Fibroblast of skin of scalp (primary cell): ENCODE results near the gene NBEA.
"Not testable (repeated sequence)": the region's sequence is repeated elsewhere in the genome, so short reads cannot be mapped to it uniquely, and the experiment has no call there.

Experiments used
- DNase-seq: peaks from one replicate; pipeline ENCODE4 v3.0.0-alpha.2; 2013

Gene NBEA

GRCh38 chr13:34964558-34964957, 22.5 kb downstream of the NBEA start:
- DNase-seq, result no peak

GRCh38 chr13:34967851-34968562, 25.9 kb downstream of the NBEA start:
- no peak for DNase-seq

- not testable (repeated sequence) for DNase-seq
Observed at GRCh38 chr13:34969539-34969938, 27.5 kb downstream of the NBEA start.

GRCh38 chr13:34970961-34971360, 28.9 kb downstream of the NBEA start:
- no peak for DNase-seq

- no peak for DNase-seq
Observed at GRCh38 chr13:34971473-34971872, 29.4 kb downstream of the NBEA start.

- DNase-seq, result not testable (repeated sequence)
Observed at GRCh38 chr13:34985199-34985598, 43.1 kb downstream of the NBEA start.

- DNase-seq, result no peak
Observed at GRCh38 chr13:34988330-34988791, 46.3 kb downstream of the NBEA start.

GRCh38 chr13:34990399-34991214, 48.5 kb downstream of the NBEA start:
- no peak for DNase-seq

- no peak for DNase-seq
Observed at GRCh38 chr13:34993470-34993869, 51.4 kb downstream of the NBEA start.

- not testable (repeated sequence) for DNase-seq
Observed at GRCh38 chr13:35003734-35004133, 61.7 kb downstream of the NBEA start.

GRCh38 chr13:35005051-35005450, 63.0 kb downstream of the NBEA start:
- DNase-seq, result no peak

- DNase-seq, result no peak
Observed at GRCh38 chr13:35014606-35015213, 72.6 kb downstream of the NBEA start.

GRCh38 chr13:35016362-35017112, 74.5 kb downstream of the NBEA start:
- DNase-seq, result no peak

- no peak for DNase-seq
Observed at GRCh38 chr13:35025314-35025713, 83.2 kb downstream of the NBEA start.

GRCh38 chr13:35028338-35028867, 86.3 kb downstream of the NBEA start:
- no peak for DNase-seq

GRCh38 chr13:35039012-35039411, 96.9 kb downstream of the NBEA start:
- DNase-seq, result no peak

- DNase-seq, result no peak
Observed at GRCh38 chr13:35046587-35046986, 104.5 kb downstream of the NBEA start.

GRCh38 chr13:35055705-35056104, 113.6 kb downstream of the NBEA start:
- no peak for DNase-seq

- no peak for DNase-seq
Observed at GRCh38 chr13:35057858-35058257, 115.8 kb downstream of the NBEA start.

GRCh38 chr13:35058585-35058984, 116.5 kb downstream of the NBEA start:
- not testable (repeated sequence) for DNase-seq

- no peak for DNase-seq
Observed at GRCh38 chr13:35086667-35087066, 144.6 kb downstream of the NBEA start.

- no peak for DNase-seq
Observed at GRCh38 chr13:35092251-35092650, 150.2 kb downstream of the NBEA start.
